GM12878 (cell line): Measurements from ENCODE around the gene PHYH. TPM values are rescaled to one million over a fixed set of nuclear protein-coding genes. Genes with fewer than 3 reads are reported as not detected.

Experiments
- ATAC-seq: fragments of 200-7000 bp; cut with Tn5 transposase; 3 replicates; pipeline ENCODE4 v1.9.1; 2020; ENCODE audit warnings: mild to moderate bottlenecking, moderate library complexity
- BruUV-seq: library from RNA; stranded (reverse); fragments of 400-500 nt; replicated peaks from 2 replicates; lab custom pipeline; 2021; lab: Mats Ljungman, UMichigan
- CTCF ChIA-PET: fragments of 300-600 bp; sonication (Branson Sonifier 250); formaldehyde crosslinking; extraction: SDS; loops from one replicate; lab custom pipeline; 2021; ENCODE audit warnings: inconsistent platforms; lab: Yijun Ruan, JAX
- POLR2A ChIA-PET: fragments of 350-600 bp; formaldehyde crosslinking; extraction: SDS; loops from one replicate; lab custom pipeline; 2021; ENCODE audit warnings: inconsistent platforms; lab: Charles Lee
- RAD21 ChIA-PET: fragments of 300-600 bp; sonication (Branson Sonifier 250); formaldehyde crosslinking; loops from one replicate; lab custom pipeline; 2023; ENCODE audit warnings: antibody characterized with exemption; ENCODE audit not compliant: unreplicated experiment; lab: Charles Lee
- SMC1A ChIA-PET: fragments of 300-600 bp; sonication (Branson Sonifier 250); formaldehyde crosslinking; loops from one replicate; lab custom pipeline; 2023; ENCODE audit not compliant: unreplicated experiment, uncharacterized antibody; lab: Charles Lee
- DNase-seq: peaks from one replicate; pipeline ENCODE4 v3.0.0-alpha.2; 2011; ENCODE audit warnings: low read depth, low spot score
- FAIRE-seq: peaks from 3 replicates; lab custom pipeline; 2011; peaks lifted over from hg19 to GRCh38; lab: Jason Lieb, UNC
- H2AFZ ChIP-seq: 2 replicates; pipeline ENCODE4 v1.6.0; 2011; ENCODE audit warnings: low read depth, low read length, control low read depth; ENCODE audit not compliant: control insufficient read depth
- H3K27ac ChIP-seq: 2 replicates; pipeline ENCODE4 v1.5.1; 2011; ENCODE audit warnings: control low read depth; ENCODE audit not compliant: control insufficient read depth, insufficient read depth
- H3K27me3 ChIP-seq, 2 experiments: replicated peaks in 1 of 2; 2 replicates each; pipeline versions ENCODE4 v1.6.0 to v1.6.1; 2011; ENCODE audit warnings: low read length in 1 of 2; ENCODE audit not compliant: control insufficient read depth in 2 of 2, insufficient read depth in 2 of 2
- H3K36me3 ChIP-seq, 2 experiments: 2 replicates each; pipeline ENCODE4 v1.5.1; 2011; ENCODE audit warnings: low read length in 1 of 2; ENCODE audit not compliant: control insufficient read depth in 2 of 2, insufficient read depth in 2 of 2
- H3K4me1 ChIP-seq: 2 replicates; pipeline ENCODE4 v1.6.1; 2011; ENCODE audit warnings: mild to moderate bottlenecking, low read length, moderate library complexity, mixed read lengths; ENCODE audit not compliant: control insufficient read depth, insufficient read depth
- H3K4me2 ChIP-seq: 2 replicates; pipeline ENCODE4 v1.6.0; 2011; ENCODE audit warnings: control low read depth; ENCODE audit not compliant: control insufficient read depth, insufficient read depth
- H3K4me3 ChIP-seq: fragments of 200-600 bp; sonication (generic); 2 replicates; pipeline ENCODE4 v1.5.1; 2016
- H3K79me2 ChIP-seq: 2 replicates; pipeline ENCODE4 v1.6.0; 2011; ENCODE audit warnings: low read length; ENCODE audit not compliant: control insufficient read depth, insufficient read depth
- H3K9ac ChIP-seq: 2 replicates; pipeline ENCODE4 v1.8.0; 2011; ENCODE audit warnings: low read length, control low read depth, mixed read lengths; ENCODE audit not compliant: control insufficient read depth, insufficient read depth
- H3K9me3 ChIP-seq: replicated peaks from 3 replicates; pipeline ENCODE4 v1.5.1; 2011; ENCODE audit warnings: mild to moderate bottlenecking, low read length; ENCODE audit not compliant: control insufficient read depth, insufficient read depth
- H4K20me1 ChIP-seq: 2 replicates; pipeline ENCODE4 v1.6.0; 2011; ENCODE audit not compliant: control insufficient read depth, insufficient read depth
- IRF3 ChIP-seq: fragments of 450-650 bp; IDR thresholded peaks from 2 replicates; pipeline ENCODE4 v1.6.1; 2014; ENCODE audit warnings: mild to moderate bottlenecking
- MYB ChIP-seq: fragments of 150-350 bp; IDR thresholded peaks from 2 replicates; pipeline ENCODE4 v1.6.1; 2014; ENCODE audit warnings: mild to moderate bottlenecking, low read depth, low read length, borderline replicate concordance
- PAX5 ChIP-seq: IDR thresholded peaks from 2 replicates; pipeline ENCODE4 v1.6.1; 2011; ENCODE audit warnings: low read depth, low read length, borderline replicate concordance
- POLR2AphosphoS2 ChIP-seq: IDR thresholded peaks from 2 replicates; pipeline ENCODE4 v1.6.1; 2011; ENCODE audit warnings: low read depth, mild to moderate bottlenecking, low read length, improper control_type of control experiment, moderate library complexity
- RFX5 ChIP-seq: IDR thresholded peaks from 2 replicates; pipeline ENCODE4 v1.6.1; 2011; ENCODE audit warnings: low read depth, low read length, improper control_type of control experiment
- SUZ12 ChIP-seq: fragments of 200-600 bp; sonication (generic); IDR thresholded peaks from one replicate; pipeline ENCODE4 v1.6.1; 2018; ENCODE audit warnings: antibody characterized with exemption, mild to moderate bottlenecking; ENCODE audit not compliant: unreplicated experiment
- ZBTB40 ChIP-seq: fragments of 450-650 bp; IDR thresholded peaks from 2 replicates; pipeline ENCODE4 v1.6.1; 2016; ENCODE audit warnings: mild to moderate bottlenecking, moderate library complexity, borderline replicate concordance
- ZNF687 ChIP-seq: fragments of 450-650 bp; IDR thresholded peaks from 2 replicates; pipeline ENCODE4 v1.6.1; 2017; ENCODE audit warnings: mild to moderate bottlenecking, moderate library complexity
- WGBS: methylation state at CpG from one replicate; pipeline ENCODE4 v1.1.6; 2016; ENCODE audit warnings: low lambda C conversion rate; ENCODE audit not compliant: insufficient replicate concordance, insufficient coverage; ENCODE audit errors: missing lambda C conversion rate; 5-methylcytosine and 5-hydroxymethylcytosine counted together
- in situ Hi-C: fragments of 300-500 bp; cut with MboI; formaldehyde crosslinking; loops from 9 replicates; pipeline ENCODE4 v1.14.3; 2018; ENCODE audit warnings: mixed read lengths
- intact Hi-C: fragments of 100-400 bp; cut with micrococcal nuclease; formaldehyde crosslinking; loops from one replicate; pipeline ENCODE4 v1.14.2; 2022; ENCODE audit not compliant: unreplicated experiment
- polyA plus RNA-seq, 11 experiments: library from polyadenylated mRNA; depleted of rRNA in 4 of 11; unstranded in 6 of 11; stranded (reverse) in 5 of 11; fragments of >200 nt; fragmentation: Nextera tagmentation in 4 of 11; fragmentation: Illumina TruSeq in 1 of 11; extraction: Ambion mirVana in 4 of 11; extraction: Trizol in 1 of 11; gene quantifications; 1 replicate in 1 of 11; 2 replicates in 10 of 11; pipeline versions ENCODE4 v1.2.1 to v1.2.3, GENCODE V29; 2011 to 2016; ENCODE audit warnings: inconsistent platforms in 2 of 11, missing spikeins in 2 of 11, low read depth in 1 of 11
- total RNA-seq, 4 experiments: library from RNA; depleted of rRNA in 3 of 4; stranded (reverse); fragments of >200 nt in 3 of 4; fragmentation: Illumina TruSeq in 1 of 4; extraction: Trizol in 1 of 4; gene quantifications; 2 replicates each; pipeline versions ENCODE4 v1.2.1 to v1.2.3, GENCODE V29; 2013 to 2021

The PHYH gene
- total and polyA plus RNA-seq, 10 of the 15 experiments (the other 5 are each of a cell fraction or from before 2014, with no cell fraction given) = 3.2 to 10.3 (median 5.0) TPM

DNA sequence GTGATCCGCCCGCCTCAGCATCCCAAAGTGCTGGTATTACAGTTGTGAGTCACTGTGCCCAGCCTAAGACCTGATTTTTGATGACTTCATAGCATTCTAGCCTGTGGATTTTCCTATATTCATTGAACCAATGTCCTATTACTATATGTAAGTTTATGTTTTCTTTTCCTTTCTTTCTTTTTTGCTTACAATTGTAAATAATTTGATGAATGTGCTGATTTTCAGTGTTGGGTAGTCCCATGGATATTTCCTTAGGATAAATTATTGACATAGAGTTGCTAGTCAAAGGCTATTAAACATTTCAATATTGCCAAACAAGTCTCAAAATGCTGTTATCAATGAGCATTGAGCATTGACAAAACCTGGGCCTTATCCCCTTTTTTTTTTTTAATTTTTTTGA, 9.9 kb upstream of the PHYH start (continued):
- TF ChIP-seq ZNF687 (no peak), ZBTB40 (no peak), SUZ12 (no peak)

GRCh38 chr10:13308096-13308495, 8.2 kb upstream of the PHYH start:
- FAIRE-seq = no peak
- intact Hi-C loops (no loop called here), in situ Hi-C loops (no loop called here)
- WGBS = 83% methylated on average over 6 of the region's 6 CpGs
- ATAC-seq = no peak
- no peak overlapping the region for H3K27ac ChIP-seq
- ChIA-PET POLR2A (no interaction called here), CTCF (no interaction called here), SMC1A (interaction anchor here (0.8 kb wide), 1 partner anchor 21 kb away, joined by 3 read pairs; no protein-coding TSS in a partner anchor), RAD21 (interaction anchor here (1.5 kb wide), 1 partner anchor 148 kb away, joined by 3 read pairs; no protein-coding TSS in a partner anchor)
- BruUV-seq = no TSS peak
- no peaks in the 10 kb centered on the region for H3K79me2 ChIP-seq
- no peaks in the 10 kb centered on the region for H3K36me3 ChIP-seq
- no peak overlapping the region for H3K4me2 ChIP-seq
- H4K20me1 ChIP-seq = no peaks in the 10 kb centered on the region
- no peaks in the 10 kb centered on the region for H3K9me3 ChIP-seq
- DNase-seq = no peak
- H3K27me3 ChIP-seq = no peaks in the 10 kb centered on the region
- no peaks in the 10 kb centered on the region for H3K4me1 ChIP-seq
- H3K4me3 ChIP-seq = no peak overlapping the region
- no peak overlapping the region for H3K9ac ChIP-seq
- no peak overlapping the region for H2AFZ ChIP-seq
- TF ChIP-seq MYB (no peak), RFX5 (no peak), IRF3 (no peak), POLR2AphosphoS2 (no peak), PAX5 (no peak), ZNF687 (no peak)
